ENCODE measurements around the gene NET1. TPM values are rescaled to one million over a fixed set of nuclear protein-coding genes. Genes with fewer than 3 reads are reported as not detected.
A peak's percentile ranks its signal among the peaks of the same experiment; 100 is the strongest.

The NET1 gene
- total and polyA plus RNA-seq, 2 experiments from 2014 or later: 62.5 to 96.4 TPM

DNA sequence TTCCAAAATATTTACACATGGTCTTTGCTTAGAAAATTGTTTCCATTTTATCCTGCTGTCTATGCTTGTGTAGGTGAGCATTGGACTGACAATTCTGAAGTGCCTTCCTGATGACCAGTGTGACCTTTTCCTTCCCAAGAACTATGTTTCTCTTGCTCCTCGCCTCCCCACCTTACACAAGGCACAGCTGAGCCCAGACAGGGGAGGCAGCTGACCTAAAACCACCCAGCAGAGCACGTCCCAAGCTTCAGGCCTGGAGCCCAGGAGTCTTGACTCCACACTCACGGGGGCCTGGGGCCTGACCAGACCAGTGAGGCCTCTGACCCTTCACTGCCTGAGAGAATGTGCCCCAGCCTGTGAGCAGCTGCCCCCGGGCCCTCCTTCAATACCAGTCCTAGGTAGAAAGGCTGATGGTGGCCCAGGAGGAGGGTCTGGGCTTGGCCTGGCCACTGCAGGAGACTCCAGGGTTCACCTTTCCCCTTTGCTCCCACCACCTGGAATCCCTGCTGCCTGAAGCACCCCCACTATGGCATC is 80.0 kb downstream of the NET1 start:
- WGBS (ENCODE audit: low lambda C conversion rate, missing lambda C conversion rate): 95% methylated on average over 4 of the region's 4 CpGs
- no peak overlapping the region for H3K4me2 ChIP-seq
- TF ChIP-seq EZH2phosphoT487 (IDR thresholded peaks at IDR 0.05; ENCODE audit: low read depth, severe bottlenecking, unreplicated experiment): no peak
- TF ChIP-seq EZH2 (IDR thresholded peaks at IDR 0.05; ENCODE audit: borderline replicate concordance): no peak
- TF ChIP-seq, protein P1, sequence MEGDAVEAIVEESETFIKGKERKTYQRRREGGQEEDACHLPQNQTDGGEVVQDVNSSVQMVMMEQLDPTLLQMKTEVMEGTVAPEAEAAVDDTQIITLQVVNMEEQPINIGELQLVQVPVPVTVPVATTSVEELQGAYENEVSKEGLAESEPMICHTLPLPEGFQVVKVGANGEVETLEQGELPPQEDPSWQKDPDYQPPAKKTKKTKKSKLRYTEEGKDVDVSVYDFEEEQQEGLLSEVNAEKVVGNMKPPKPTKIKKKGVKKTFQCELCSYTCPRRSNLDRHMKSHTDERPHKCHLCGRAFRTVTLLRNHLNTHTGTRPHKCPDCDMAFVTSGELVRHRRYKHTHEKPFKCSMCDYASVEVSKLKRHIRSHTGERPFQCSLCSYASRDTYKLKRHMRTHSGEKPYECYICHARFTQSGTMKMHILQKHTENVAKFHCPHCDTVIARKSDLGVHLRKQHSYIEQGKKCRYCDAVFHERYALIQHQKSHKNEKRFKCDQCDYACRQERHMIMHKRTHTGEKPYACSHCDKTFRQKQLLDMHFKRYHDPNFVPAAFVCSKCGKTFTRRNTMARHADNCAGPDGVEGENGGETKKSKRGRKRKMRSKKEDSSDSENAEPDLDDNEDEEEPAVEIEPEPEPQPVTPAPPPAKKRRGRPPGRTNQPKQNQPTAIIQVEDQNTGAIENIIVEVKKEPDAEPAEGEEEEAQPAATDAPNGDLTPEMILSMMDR (IDR thresholded peaks at IDR 0.05; ENCODE audit: poor library complexity): no peak
- no peaks in the 10 kb centered on the region for H3K79me2 ChIP-seq
- no peaks in the 10 kb centered on the region for H3K27me3 ChIP-seq
- H4K20me1 ChIP-seq (ENCODE audit: insufficient read depth, poor library complexity, severe bottlenecking): no peaks in the 10 kb centered on the region
- no peak overlapping the region for H2AFZ ChIP-seq
- no peak overlapping the region for H3K4me3 ChIP-seq
- H3K27ac ChIP-seq: peak overlapping the region; percentile 52
- no peak for DNase-seq (ENCODE audit: low spot score)
- no peaks in the 10 kb centered on the region for H3K36me3 ChIP-seq (replicated peaks; ENCODE audit: insufficient read depth, low read depth)
- H3K9me3 ChIP-seq (ENCODE audit: low read depth): no peaks in the 10 kb centered on the region
- no peaks in the 10 kb centered on the region for H3K9me2 ChIP-seq (replicated peaks; ENCODE audit: insufficient read depth)
- H3K4me1 ChIP-seq (ENCODE audit: insufficient read depth): peaks cover 20% of the 10 kb centered on the region

DNA sequence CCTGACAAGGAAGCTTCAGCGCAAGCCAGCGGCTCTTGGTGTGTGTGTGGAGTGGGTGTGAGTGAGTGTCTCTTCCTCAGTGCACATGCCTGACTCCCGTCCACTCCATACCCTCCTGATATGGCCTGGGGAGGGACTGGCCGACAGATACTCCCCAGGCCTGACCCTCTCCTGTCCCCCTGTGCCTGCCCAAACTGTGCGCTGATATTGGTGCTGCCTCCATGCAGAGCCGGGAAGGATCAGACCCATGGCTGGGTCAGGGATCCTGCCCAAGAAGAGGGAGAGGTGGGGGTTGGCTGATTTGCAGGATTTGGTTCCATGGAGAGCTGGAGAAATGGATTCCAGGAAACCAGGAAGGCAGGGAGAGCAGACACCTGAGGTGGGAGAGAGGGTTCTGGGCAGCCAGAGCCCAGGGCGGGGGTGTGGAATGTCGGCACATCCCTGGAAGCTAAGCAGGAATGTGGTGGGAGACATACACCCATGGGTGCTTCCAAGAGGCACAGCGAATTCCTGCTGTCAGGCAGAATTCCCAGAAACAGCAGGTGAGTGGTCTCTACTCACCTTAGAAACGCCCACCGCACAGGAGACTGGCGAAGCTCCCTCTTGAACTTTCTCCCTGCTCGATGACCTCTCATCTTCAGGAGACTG is 80.7 kb downstream of the NET1 start:
- Histone ChIP-seq H3K4me1 (ENCODE audit: insufficient read depth) (peaks cover 20% of the 10 kb centered on the region), H3K9me2 (replicated peaks; ENCODE audit: insufficient read depth) (no peaks in the 10 kb centered on the region), H3K9me3 (ENCODE audit: low read depth) (no peaks in the 10 kb centered on the region), H4K20me1 (ENCODE audit: insufficient read depth, poor library complexity, severe bottlenecking) (no peaks in the 10 kb centered on the region), H3K79me2 (no peaks in the 10 kb centered on the region), H2AFZ (peak overlapping the region; percentile 3), H3K4me3 (no peak overlapping the region), H3K4me2 (peak overlapping the region; percentile 37), H3K27ac (peak overlapping the region; percentile 52), H3K36me3 (replicated peaks; ENCODE audit: insufficient read depth, low read depth) (no peaks in the 10 kb centered on the region), H3K27me3 (no peaks in the 10 kb centered on the region)
- TF ChIP-seq EZH2phosphoT487 (IDR thresholded peaks at IDR 0.05; ENCODE audit: low read depth, severe bottlenecking, unreplicated experiment) (no peak), EZH2 (IDR thresholded peaks at IDR 0.05; ENCODE audit: borderline replicate concordance) (no peak)
- TF ChIP-seq, protein P1 (IDR thresholded peaks at IDR 0.05; ENCODE audit: poor library complexity): no peak
- no peak for DNase-seq (ENCODE audit: low spot score)
- 84% methylated on average over 13 of the region's 13 CpGs for WGBS (ENCODE audit: low lambda C conversion rate, missing lambda C conversion rate)

DNA sequence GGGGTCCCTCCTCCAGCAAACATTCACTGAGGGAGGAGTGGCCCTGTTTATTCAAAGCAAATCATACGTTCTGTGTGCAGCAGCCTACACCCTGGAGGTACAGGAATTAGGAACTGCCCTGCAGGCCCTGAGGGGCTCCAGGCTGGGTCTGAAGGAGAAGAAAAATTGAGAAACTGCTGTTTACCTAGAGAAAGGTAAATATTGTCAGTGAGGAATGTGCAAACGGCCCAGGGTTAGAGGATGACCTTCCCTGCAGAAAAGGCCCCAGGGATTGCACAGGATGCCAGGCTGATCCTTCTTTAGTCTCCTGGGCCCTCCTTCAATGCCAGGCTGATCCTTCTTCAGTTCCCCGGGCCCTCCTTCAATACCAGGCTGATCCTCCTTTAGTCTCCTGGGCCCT is 81.3 kb downstream of the NET1 start:
- no peaks in the 10 kb centered on the region for H3K27me3 ChIP-seq
- 40% methylated on average over 3 of the region's 3 CpGs for WGBS (ENCODE audit: low lambda C conversion rate, missing lambda C conversion rate)
- H2AFZ ChIP-seq: peak overlapping the region; percentile 3

More for the DNA sequence above, 81.3 kb downstream of the NET1 start:
- no peak for DNase-seq (ENCODE audit: low spot score)
- H3K4me1 ChIP-seq (ENCODE audit: insufficient read depth): peaks cover 20% of the 10 kb centered on the region
- no peaks in the 10 kb centered on the region for H3K79me2 ChIP-seq
- H3K9me3 ChIP-seq (ENCODE audit: low read depth): no peaks in the 10 kb centered on the region
- peak overlapping the region; percentile 52 for H3K27ac ChIP-seq
- H3K9me2 ChIP-seq (replicated peaks; ENCODE audit: insufficient read depth): no peaks in the 10 kb centered on the region
- H4K20me1 ChIP-seq (ENCODE audit: insufficient read depth, poor library complexity, severe bottlenecking): no peaks in the 10 kb centered on the region
- H3K4me2 ChIP-seq: peak overlapping the region; percentile 37
- H3K4me3 ChIP-seq: no peak overlapping the region
- TF ChIP-seq EZH2 (IDR thresholded peaks at IDR 0.05; ENCODE audit: borderline replicate concordance): no peak
- TF ChIP-seq, protein P1 (IDR thresholded peaks at IDR 0.05; ENCODE audit: poor library complexity): no peak
- no peak for TF ChIP-seq EZH2phosphoT487 (IDR thresholded peaks at IDR 0.05; ENCODE audit: low read depth, severe bottlenecking, unreplicated experiment)
- H3K36me3 ChIP-seq (replicated peaks; ENCODE audit: insufficient read depth, low read depth): no peaks in the 10 kb centered on the region
